GM19035 (cell line): ENCODE data around the gene CCDC154.
"Not testable (repeated sequence)": the region's sequence is repeated elsewhere in the genome, so short reads cannot be mapped to it uniquely, and the experiment has no call there.

Experiments used
- ATAC-seq: cut with Tn5 transposase; IDR thresholded peaks from one replicate; pipeline ENCODE4 v1.9.1; 2021; ENCODE audit not compliant: unreplicated experiment

The CCDC154 gene

DNA sequence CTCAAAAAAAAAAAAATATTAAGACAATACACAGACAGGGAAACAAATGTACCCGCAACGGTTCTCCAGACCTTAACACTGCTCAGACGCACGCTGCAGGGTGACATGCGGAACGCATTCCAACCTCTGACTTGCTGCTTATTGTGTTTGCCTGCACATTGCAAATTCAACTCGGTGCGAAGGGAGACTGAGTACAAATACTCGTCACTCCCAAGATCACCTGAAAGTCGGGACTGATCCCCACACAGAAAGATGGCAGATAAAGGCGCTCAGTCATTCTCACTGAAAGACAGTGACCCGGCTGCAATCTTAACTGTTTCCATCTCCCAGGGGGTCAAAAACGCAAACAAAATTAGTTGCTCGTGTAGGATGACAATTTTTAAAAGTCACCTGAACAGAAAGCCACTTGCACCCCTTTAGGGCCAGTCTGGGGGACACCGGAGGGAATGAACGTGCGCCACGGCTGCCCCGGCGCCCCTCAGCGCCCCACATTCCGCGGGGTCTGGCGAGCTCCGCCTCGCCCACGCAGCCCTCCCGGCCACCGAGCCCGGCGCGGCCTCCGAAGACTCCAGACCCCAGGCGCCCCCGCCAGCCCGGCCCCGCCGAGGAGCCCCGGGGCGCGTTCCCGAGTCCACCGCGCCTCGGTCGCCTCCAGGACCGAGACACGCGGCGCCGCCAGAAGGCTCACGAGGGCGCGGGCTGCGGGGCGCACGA, 29.9 kb upstream of the CCDC154 start:
- peak; percentile 18 for ATAC-seq

DNA sequence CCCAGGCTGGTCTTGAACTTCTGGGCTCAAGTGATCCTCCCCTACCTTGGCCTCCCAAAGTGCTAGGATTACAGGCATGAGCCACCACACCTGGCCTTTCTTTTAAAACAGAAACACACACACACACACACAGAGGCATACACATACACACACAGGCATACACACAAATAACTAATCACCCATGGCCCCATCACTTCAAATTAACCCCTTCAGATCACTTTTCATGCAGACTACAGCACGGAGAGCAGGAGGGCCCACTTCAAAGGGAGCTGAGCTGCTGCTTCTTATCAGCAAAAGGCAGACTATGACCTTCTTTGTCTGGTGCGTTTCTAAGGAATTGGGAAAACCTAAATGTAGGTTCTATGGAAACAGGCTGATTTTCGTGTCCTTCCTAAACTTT, 28.6 kb upstream of the CCDC154 start:
- no peak for ATAC-seq

DNA sequence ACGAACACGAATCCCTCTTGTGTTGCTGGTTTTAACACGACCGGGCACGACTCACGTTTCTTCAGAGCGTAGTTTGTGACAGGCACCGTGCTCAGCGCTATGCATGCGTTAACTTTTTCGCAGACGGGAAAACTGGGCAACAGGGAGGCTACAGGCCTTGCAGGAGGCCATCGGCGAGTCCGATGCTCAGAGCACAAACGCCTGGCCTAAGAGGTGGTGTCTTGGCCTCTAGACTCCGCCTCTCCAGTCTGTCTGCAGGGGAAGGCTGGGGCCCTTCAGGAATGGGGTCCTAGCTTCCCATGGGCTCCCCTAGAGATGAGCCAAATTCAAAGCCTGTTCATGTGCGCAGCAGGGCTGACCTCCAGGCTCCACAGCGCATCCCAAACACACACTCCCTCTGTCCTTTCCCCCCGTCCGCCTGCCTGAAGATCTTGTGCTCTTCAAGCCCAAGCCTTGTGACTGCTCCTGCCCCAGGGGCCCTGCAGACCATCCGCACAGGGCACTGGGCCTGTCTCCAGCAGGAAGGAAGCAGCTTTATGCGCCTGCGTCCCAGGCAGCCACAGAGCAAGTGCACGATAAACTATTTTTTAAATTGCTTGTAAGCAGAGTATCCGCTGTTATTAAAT, 27.3 kb upstream of the CCDC154 start:
- ATAC-seq, result no peak

DNA sequence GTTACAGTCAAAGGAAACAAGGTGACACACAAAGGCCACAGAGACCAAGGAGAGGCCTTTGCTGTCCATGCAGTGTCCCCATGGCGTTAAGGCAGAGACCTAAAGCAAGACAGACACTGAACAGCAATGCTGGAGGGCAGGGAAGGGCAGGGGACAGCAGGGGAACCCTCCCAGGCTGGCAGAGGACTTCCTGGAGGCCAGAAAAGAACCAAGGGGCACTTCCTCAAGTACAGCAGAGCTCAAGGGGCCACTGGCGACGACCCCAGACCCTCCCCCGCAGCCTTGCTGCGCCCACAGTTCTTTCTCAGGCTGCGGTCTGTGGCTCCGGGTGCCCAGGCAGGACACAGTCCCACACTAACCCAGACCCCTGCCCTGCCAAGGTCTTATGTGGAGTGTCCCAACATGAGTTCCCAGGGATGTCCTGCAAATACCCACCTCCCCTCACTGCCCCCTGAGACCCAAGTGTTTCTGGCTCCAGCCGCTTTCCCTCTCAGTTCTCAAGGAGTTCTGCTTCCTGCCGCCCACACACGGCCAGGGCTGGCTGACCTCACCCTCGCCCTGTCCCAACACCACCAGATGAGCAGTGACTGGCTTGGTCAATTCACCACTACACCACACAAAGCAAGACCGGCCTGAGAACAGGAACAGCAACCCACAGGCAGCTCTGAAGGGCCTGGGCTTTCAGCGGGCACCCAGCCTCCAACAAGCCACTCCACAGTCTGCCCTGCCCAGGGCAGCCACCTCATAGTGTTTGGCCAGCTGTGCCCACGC, 26.3 kb upstream of the CCDC154 start:
- ATAC-seq, result no peak

DNA sequence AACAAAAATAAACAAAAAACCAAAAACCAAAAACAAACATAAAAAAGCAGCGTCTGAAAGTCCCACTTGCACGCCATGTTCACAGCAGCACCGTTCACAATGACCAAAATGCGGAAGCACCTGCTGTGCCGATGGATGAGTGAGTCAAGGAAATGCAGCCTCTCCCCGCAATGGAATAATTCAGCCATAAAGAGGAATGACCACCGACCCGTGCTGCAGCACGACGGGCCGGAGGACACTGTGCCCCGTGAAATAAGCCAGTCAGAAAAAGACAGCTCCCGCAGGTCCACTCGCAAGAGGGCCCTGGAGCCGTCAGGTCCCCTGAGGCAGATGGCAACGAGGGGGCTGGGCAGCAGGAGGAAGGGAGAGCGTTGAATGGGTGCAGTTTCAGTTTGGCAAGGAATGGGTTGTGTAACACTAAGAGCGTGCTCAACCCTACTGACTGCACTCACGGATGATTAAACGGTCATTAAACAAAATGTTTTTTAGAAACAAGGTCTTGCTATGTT, 25.4 kb upstream of the CCDC154 start:
- no peak for ATAC-seq

DNA sequence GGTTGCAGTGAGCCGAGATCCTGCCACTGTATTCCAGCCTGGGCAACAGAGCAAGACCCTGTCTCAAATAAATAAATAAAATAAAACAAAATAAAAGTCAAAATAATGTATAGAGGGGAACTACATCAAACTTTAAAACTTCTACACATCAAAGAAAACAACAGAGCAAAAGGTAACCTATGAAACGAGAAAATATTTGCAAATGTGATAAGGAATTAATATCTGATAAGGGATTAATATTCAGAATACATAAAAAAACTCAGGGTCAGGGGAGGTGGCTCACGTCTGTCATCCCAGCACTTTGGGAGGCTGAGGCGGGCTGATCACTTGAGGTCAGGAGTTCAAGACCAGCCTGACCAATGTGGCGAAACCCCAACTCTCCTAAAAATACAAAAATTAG, 24.8 kb upstream of the CCDC154 start:
- ATAC-seq, result not testable (repeated sequence)

DNA sequence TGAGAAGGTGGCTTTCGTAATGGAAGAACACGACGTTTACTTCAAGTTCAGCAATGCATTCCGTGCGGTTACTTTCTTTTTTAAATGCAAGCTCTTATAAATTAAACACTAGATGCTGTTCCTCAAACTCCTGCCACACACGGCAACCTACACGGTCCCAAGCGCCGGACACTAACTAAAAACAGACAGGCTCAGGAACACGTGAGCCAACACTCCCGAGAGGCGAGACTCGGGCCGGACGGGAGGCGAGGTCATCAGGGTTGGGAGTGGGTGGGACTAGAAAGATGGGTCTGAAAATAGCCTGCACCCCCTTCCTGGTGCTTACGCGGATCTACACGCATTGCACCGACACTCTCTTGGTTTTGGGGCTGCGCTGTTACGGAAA, 24.1 kb upstream of the CCDC154 start:
- no peak for ATAC-seq

DNA sequence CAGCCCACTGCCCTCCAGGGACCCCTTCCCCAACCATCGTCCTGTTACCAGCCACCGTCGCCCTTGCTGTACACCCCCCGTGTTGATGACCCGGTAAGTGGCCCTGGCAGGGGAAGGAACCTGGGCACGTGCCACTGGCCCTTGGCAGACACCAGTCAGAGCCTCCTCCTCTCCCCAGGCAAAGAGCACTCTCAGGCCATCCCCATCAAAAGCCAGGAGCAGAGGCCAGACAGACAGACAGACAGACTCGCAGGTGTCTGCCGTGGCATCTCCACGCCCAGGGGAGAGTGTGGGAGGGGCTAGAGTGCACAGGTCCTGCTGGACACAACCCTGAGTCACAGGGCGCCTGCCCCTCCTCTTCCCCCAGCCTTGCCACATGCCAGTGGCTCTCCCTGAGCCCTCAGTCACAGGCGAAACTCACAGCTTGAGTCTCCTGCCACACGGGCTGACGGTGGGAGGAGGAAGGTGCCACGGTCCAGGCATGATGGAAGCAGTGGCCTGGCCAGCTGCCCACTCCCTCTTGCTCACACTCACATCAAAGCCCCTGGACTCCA, 22.7 kb upstream of the CCDC154 start:
- ATAC-seq, result no peak

DNA sequence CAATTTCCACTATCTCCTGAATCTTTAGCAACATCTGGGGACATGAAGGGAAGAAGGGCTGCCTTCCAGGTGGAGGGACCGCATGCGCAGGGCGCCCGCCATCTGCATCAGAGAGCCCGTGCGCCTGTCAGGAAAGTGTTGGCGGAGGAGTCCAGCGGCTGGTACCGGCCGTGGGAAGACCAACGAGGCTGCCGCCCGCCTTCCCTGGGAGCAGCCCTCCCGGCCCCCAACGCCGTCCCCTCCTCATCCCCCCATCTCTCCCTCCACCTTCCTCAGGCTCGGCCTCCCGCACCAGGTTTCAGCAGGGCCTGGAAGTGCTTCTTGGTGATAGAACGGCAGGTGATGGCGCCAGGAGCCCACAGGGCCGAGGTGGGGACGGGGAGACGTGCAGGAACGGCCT, 21.7 kb upstream of the CCDC154 start:
- no peak for ATAC-seq

DNA sequence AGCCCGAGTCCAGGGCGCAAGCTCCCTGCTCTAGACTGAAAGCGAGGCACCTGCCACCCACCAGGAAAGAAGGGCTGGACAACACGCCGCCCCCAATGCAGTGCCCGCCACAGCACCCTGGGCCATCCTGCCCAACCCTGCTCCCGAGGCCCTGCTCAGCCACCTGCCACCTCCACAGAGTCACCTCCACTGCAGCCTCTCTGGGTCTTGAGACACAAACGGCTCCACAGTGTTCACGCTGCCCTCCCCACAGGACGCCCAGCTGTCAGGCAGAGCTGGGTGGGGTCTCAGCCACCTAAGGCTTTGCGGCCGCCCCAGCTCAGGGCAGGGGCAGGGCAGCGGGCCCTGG, 21.2 kb upstream of the CCDC154 start:
- no peak for ATAC-seq

DNA sequence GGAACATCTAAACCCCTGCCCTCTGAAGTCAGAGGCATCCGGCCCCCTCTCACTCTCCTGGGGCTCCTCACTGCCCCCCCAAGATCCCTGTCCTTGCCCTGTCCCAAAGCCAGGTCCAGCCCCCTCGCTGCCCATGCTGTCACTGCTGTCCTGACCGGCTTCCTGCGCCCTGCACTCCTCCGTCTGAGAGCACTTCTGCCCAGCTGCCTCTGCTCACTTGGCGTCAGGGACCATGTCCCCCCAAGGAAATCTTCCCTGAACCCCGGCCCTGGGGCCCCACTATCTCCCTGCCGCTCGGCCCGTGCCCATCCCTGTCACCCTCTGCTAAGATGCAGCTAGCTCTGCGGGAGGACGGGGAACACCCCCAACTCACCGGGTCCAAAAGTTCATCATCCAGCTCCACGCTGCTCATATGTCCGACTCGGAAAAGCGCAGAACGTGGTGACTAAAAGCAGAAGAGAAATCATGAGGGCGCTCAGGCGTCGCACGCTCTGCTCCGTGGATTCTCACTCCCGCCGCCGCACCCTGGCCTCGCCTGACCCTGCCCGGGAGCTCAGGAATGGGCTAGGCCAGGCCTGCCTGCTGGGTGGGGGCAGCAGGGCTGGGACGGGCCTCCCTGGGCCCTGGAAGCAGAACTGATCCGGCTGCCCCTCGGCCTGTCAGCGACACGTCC, 20.7 kb upstream of the CCDC154 start:
- ATAC-seq, result no peak

DNA sequence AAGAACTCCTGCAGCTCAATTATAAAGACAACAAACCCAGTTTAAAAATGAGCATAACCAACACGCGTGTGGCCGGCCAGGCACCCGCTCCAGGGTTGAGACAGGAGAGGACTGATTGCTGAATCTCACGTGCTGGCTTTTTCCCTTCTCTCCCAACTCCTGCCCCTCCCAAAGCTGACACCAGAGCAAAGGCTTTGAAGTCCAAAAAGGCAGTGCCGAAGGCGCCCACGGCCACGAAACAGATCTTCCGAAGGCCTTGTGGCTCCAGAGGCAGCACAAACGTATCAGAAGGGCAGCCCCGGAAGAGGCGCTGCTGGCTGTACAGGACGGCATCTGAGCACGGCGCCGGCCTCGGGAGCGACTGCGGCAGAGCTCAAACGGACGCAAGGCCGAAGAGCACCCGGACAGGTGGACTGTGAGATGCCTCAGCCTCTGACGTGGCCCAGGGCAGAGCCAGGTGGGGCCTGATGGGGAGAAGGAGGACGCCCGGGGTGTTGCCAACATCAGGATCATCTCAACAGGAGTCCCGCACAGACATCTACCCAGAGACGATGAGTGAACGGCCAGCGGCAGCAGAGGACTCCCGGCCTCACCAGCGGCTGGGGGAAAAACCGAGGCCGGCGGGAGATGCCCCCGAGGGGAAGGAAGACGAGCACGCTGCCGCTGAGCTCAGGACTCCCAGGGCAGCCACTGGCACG, 20.0 kb upstream of the CCDC154 start:
- no peak for ATAC-seq

DNA sequence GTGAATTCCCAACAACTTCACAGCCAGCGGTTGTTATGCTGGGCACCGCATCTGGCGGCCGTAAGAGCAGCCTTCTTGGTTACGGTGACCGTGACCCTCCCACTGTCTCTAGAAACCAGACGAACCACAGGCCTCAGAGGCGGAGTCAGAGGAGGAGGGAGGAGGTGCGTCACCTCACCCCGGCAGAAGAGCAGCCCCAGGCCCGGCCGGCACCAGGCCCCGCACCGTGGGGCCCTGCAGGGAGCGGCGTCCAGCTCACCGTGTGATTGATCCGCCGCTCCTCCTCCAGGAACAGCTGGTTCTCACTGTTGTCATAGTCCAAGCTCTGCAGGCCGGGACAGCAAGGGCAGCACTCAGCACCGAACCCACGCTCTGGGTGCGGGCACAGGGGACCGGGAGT, 16.8 kb upstream of the CCDC154 start:
- ATAC-seq, result no peak

DNA sequence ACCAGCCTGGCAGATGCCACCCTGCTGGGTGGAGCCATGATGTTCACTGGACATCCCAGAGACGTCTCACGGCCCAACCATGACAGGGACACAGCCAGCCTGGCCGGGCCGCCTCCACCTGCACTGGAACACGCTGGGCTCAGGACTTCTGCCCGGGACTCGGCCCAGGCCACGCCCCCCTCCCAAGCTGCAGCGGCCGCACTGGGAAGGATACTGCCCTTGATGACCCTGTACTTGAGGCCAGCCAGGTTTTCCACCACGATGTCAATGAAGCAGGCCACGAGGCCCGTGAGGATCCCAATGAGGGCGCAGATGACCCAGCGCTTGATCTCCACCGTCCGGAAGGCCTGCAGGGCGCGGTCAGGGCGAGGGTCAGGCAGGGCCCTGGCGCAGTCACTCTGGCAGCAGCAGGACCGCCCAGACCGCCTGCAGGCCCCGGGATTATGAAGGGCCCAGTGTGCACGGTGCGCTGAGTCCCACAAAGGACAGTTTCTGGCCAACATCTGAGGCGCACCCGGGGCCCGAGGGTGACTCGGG, 16.3 kb upstream of the CCDC154 start:
- no peak for ATAC-seq

DNA sequence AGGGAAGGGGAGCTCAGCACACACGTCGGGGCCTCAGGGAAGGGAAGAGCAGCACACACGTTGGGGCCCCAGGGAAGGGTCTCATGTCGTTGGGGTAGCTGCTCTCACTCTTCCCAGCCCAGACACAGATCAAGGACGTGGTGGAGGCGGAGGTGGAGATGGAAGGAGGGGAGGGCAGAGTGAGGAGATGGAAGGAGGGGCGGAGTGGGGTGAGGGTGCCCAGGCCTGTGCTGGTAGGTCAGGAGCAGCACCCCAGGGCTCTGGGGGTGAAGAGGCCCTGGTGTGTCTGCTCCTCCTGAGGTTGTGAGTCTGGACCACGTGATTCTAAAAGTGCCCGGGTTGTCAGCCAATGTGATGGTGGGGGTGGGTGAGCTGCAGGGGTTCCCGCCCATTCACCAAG, 15.6 kb upstream of the CCDC154 start:
- no peak for ATAC-seq

DNA sequence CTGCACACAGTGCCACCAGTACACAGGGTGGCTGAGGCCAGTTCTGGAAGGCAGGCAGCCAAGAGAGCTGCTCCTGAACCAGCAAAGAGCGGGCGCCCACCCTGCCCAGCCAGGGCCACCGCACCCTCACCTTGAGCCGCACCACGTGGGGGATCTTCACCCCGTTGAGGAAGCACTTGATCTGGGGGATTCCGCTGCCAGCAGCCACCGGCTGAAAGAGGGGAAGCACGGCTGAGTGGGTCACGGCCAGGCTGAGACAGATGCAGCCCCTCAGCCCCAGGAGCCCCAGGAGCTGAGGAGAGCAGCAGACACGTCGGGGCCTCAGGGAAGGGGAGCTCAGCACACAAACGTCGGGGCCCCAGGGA, 14.6 kb upstream of the CCDC154 start:
- ATAC-seq, result no peak

DNA sequence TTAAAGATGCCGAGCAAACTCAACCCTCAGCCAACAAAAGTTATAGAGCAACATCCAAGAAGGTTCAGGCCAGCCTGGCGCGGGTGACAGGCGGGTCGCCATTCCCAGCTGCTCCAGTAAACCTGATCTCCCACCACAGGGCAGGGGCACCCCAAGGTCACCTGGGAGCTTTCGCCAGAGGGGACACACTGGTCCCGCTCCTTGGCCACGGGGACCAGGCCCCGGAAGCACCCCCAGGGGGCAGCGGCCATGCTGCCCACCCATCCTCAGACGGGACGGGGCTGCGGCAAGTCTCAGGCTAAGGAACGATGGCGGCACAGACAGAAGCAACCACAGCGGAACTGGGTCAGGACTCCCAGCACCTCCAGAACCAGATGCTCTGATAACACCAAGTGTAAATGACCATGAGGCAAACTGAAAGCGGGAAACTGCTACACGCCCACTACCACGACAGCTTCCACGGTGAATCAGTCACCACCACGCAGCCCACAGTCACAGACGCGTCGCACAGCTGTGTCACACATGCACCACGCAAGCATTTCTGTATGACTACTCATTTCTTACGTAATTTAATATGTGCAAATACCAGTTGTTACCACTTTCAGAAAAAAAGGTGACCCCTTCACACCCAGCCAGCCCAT, 14.1 kb upstream of the CCDC154 start:
- ATAC-seq, result no peak

DNA sequence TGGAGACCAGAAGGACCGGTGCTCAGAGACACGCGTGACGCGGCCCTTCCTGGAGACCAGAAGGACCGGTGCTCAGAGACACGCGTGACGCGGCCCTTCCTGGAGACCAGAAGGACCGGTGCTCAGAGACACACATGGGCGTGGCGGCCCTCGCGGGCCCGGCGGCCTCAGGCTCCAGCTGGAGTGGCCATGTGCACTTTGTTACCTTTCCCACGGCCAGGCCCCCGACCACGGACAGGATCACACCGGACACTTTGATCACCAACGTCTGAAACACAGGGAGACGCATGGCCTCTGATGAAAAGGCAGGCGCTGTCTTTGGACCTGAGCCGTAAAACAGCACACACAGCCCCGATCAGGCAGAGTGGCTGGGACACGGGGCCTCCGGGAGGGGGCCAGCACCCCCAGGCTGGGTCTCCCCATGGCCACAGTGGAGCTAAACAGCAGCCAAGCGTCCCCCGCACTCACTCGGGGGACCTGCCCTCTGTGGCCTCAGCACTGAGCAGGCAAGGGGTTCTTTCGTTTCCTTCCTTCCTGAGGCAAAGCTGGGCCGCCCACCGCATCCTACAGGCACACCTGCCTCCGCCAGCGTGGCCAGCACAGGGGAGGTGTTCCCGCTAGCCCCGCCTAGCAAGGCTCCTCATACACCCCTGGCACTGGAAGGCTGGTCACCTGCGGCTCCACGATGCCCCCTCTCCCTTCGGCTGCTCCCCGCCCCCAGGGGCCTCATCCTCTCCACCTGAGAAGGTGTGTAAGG, 13.3 kb upstream of the CCDC154 start:
- no peak for ATAC-seq

DNA sequence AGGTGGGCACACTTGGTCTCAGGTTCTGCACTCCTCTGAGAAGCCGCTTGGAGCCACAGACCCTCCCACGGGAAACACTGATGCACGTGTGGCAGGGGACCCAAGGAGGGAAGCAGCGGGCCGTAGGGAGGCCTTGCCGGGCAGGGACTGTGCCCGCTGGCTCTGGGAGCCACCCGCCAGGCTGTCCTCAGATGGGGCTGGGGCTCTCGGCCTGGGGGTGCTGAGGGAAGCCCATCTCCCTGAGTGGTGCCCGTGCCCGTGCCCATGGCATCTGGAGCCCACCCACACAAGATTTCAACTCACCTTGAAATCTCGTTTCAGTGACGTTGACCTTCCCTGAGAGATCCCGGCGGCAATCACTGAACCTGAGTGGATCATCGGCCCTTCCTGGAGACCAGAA, 12.6 kb upstream of the CCDC154 start:
- no peak for ATAC-seq
